HG02938 (cell line): Measurements from ENCODE around the gene RAB11FIP5.

ENCODE experiments used
- ATAC-seq: cut with Tn5 transposase; IDR thresholded peaks from one replicate; pipeline ENCODE4 v1.9.1; 2021; ENCODE audit warnings: mild to moderate bottlenecking, moderate library complexity; ENCODE audit not compliant: unreplicated experiment

RAB11FIP5 gene

GRCh38 chr2:73034661-73035375, 77.9 kb downstream of the RAB11FIP5 start:
- no peak for ATAC-seq

GRCh38 chr2:73033766-73034381, 78.9 kb downstream of the RAB11FIP5 start:
- no peak for ATAC-seq

GRCh38 chr2:73033142-73033765, 79.5 kb downstream of the RAB11FIP5 start:
- ATAC-seq: no peak

GRCh38 chr2:73032702-73033097, 80.0 kb downstream of the RAB11FIP5 start:
- no peak for ATAC-seq

GRCh38 chr2:73031725-73032701, 80.7 kb downstream of the RAB11FIP5 start:
- no peak for ATAC-seq

- no peak for ATAC-seq
Measured at GRCh38 chr2:73031095-73031678, 81.6 kb downstream of the RAB11FIP5 start.

- ATAC-seq: no peak
Measured at GRCh38 chr2:73028841-73029240, 83.9 kb downstream of the RAB11FIP5 start.

- ATAC-seq: no peak
Measured at GRCh38 chr2:73027340-73027739, 85.4 kb downstream of the RAB11FIP5 start.

- ATAC-seq: no peak
Measured at GRCh38 chr2:73023497-73023896, 89.3 kb downstream of the RAB11FIP5 start.
